HG03045 (cell line): ENCODE measurements around the gene PRM1.

Experiments used
- ATAC-seq: cut with Tn5 transposase; IDR thresholded peaks from one replicate; pipeline ENCODE4 v1.9.1; 2021; ENCODE audit warnings: mild to moderate bottlenecking, moderate library complexity; ENCODE audit not compliant: unreplicated experiment

The PRM1 gene

DNA sequence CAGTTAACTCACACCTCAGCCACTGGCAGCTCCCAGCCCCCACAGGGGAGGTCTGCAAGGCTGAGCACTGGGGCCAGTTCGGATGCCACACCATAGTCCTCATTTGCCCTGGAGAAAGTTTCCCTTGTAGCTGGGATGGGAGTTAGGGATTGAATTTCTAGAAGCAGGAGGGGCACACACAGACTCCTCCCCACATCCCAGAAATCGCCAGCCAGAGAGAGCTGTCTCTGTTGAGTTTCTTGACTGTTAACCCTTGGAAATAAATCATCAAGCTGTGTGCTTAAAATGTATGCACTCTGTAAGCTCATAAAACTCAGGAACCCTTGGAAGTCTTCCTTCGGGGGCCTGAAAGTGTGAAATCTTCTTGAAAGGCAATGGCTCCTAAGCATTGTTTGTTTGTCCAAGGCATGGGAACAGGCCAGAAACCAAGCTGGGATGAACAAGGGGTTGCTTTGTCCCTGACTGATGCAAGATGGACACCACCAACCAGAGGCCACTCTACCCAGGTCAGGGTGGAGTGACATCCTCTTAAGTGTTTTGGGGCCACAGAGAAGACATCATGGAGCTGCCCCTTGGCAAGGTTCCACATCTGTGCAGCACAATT lies 7.3 kb downstream of the PRM1 start:
- no peak for ATAC-seq

DNA sequence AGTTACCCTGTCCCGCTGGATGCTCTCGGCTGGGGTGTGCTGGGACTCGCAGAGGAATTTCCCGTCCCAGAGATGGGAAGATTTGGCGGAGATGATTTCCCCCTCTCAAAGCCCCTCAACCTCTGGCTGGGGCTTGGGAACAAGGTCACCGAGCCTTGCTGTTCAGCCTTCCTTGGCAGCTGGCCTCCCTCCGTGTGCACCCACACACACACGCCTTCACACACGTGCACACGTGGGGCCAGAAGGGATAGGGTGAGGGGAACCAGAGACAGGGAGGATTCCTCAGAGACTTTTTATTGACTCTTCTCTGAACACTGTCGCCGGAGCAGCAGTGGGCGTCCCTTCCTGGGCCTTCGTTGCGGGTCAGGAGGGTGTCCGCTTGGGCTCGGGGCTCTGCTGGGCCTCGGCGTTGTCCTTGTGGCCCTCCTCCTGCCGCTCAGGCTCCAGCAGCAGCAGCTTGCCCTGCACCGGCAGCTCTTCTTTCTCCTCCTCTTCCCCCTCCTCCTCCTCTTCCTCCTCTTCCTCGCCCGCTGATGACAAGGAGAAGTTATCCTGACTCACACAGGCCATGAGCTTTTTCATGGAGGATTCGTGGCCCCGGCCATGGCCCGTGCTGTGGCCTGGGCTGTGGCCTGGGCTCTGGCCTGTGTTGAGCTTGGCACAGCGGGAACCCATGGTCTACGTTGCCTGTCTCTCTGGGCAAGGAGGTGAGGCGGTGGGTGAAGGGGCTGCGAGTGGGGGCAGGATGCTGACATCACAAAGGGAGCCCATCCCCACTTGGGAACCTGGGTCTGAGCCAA lies 8.0 kb downstream of the PRM1 start, which contains the start of gene PRM3:
Gene PRM3, minus strand, starts transcription at position 709 of the 800 bp plus-strand sequence. Its CDS starts 34 bp downstream, at position 675.
- ATAC-seq = no peak

DNA sequence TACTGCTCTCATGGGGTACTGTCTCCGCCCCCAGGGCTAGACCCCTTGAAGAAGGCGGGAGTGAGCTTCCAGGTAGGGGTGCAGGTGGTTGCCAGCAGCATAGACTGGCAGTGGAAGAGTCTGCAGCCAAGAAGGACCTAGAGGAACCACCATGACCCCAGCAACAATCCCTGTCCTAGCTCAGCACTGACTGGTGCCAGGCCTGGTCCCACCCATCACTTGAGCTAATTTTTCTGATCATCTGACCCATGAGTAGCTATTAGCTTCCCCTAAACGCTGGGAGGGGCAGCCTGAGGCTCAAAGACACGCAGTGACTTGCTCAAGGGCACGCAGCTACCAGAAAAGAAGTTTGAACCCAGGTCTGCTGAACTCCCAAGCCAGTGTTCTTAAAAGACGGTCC lies 8.6 kb downstream of the PRM1 start:
- ATAC-seq = no peak

DNA sequence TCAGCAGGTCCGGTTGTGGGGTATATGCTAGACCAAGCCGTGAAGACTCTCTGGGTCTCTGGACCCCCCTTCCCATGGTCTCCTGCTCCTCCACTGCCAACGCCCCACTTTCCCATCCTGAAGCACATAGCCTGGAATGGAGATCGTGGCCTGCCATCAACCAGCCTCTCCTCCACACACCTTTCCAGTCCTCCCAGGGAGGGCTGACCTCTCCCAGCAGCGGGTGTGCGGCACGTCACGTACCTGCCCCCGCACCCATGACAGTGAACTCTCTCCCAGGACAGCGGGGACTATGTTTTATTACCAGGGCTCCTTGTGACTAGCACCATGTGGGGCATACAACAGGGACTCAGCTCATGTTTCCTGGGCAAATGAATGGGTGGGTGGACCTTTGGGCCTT lies 9.5 kb downstream of the PRM1 start:
- ATAC-seq = no peak

DNA sequence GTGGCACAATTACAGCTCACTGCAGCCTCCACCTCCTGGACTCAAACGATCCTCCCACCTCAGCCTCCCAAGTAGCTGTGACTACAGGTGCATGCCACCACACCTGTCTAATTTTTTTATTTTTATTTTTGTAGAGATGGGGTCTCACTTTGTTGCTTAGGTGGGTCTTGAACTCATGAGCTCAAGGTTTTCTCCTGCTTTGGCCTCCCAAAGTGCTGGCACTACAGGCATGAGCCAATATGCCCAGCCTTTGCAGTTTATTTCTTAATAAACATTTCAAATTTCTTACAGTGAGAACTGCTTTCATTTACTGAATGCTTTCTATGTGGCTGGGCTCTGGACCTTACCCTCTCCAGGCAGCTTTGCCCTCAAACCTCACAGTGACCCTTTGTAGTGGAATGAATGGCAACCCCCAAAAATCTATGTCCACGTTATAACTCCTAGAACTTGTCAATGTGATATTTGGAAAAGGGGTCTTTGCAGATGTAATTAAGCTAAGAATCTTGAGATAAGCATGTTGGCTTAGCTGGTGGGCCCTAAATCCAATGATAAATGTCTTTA lies 10.4 kb downstream of the PRM1 start:
- ATAC-seq = no peak

DNA sequence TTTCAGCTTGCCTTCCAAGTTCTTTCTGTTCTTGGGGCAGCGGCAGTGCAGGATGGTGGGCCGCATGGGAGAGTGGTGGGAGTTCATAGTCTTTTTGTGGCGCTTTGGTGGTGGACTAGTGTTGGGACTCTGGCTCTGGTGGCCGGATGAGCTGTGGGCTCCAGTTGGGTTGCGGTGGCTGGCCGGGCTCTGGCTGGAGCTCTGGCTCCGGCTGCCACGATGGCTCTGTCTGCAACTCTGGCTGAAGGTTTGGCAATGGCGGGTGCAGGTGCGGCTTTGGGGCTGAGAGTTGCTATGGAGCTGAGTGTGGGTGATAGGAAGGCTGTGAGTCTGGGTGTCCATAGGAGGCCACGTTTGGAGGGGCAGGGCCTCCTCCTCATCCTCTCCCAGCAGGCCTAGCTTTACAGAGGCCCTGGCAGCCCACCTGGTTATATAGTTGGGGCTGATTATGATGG lies 12.2 kb downstream of the PRM1 start, which contains the start of gene TNP2:
Gene TNP2, minus strand, starts transcription at position 405 of the 455 bp plus-strand sequence. Its CDS starts 63 bp downstream, at position 342.
- no peak for ATAC-seq

DNA sequence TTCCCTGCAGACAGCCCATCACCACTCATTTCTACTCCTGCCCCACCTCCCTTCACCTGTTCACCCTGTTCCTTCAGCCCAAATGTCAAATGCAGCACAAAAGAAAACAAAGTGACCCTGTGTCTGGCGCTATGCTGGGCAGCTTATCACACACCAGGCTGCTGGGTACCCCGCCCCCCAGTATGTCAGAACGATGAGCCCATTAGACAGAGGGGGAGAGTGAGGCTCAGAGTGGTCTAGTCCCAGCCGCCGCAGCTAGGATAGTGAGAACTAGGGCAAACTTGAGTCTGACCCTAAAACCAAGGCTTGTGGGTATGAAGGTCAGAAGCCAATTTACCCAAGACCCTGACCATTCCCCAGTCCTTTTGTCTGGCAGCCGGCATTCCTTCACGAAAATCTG lies 16.0 kb downstream of the PRM1 start:
- ATAC-seq = no peak

DNA sequence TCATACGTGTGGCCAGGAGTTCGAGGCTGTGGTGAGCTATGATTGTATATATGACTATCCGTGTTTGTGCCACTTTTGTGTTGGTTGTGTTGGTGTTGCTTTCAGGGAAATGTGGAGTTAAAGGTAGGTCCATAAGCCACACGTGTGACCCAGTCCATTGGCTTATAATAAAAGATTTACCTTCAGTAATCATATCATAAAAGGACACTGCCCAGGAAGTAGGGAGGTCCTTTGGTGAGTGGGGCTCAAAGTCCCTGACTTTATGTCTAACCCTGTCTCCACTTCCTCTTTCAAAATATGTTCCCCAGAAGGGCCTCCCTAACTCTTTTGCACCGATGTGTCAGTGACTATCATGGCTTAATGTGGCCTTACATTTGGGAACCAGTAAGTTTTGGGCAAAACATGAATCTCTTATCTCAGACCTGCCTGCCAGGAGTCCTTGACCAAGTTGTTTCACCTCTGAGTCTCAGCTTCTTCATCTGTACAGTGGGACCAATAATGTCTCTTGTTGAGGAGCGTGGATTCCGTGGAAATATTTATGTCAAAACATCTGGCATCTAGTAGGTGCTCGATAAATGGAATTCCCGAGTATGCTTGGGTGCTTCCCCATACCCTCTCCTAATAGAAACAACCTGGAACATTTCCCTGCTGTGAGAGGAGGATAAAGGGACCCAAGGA lies 16.8 kb downstream of the PRM1 start:
- no peak for ATAC-seq

DNA sequence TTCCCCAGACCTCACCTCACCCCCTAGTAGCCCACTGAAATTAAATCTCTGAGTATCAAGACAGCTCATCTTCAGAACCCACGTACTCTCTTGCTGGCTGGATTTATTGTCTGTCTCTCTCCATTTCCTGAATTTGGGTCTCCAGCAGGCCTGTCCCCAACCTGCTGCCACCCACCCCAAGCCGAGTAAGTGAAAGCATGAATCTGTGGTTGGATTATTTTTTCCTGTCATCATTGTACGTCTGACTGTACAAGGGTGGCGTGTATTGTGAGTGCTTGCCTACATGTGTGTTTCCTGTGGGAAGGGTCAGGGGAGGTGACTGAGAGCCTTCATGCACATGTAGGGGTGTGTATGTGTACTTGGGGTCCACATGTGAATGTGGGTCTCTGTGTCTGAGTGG lies 17.4 kb downstream of the PRM1 start:
- ATAC-seq = no peak

DNA sequence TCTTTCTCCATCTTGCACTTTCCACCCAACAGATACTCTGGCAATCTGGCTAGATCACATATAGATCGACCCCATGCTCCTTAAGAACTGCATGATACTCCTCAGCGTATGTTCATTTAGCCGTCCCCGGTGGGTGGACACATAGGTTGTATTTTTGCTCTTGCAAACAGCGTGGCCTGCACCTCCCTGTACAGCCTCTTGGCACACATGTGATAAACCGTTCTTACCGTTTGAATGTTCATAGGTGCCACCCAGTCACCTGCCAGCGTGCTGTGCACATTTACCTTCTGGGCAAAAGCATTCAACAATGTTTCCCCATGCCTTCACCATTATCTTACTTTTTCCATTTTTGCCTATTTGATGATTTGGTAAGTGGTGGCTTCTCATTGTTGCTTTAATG lies 18.2 kb downstream of the PRM1 start:
- no peak for ATAC-seq

DNA sequence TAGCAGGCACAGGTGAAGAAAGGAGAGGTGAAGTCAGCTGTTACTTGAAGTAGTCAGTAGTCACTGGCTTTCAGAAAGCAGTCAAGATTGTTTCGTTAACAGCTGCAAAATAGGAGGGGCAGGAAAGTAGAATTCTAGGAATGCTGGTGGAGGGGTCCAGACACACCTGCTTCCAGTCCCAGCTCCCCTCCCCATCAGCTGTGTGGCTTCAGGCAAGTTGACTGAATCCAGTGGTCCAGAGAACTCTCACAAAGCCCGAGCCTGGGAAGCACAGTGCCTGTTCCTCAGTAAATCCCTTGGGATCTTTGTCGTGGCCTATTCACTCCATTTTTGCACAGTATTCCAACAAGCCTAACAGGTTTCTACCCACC lies 20.5 kb downstream of the PRM1 start:
- no peak for ATAC-seq

DNA sequence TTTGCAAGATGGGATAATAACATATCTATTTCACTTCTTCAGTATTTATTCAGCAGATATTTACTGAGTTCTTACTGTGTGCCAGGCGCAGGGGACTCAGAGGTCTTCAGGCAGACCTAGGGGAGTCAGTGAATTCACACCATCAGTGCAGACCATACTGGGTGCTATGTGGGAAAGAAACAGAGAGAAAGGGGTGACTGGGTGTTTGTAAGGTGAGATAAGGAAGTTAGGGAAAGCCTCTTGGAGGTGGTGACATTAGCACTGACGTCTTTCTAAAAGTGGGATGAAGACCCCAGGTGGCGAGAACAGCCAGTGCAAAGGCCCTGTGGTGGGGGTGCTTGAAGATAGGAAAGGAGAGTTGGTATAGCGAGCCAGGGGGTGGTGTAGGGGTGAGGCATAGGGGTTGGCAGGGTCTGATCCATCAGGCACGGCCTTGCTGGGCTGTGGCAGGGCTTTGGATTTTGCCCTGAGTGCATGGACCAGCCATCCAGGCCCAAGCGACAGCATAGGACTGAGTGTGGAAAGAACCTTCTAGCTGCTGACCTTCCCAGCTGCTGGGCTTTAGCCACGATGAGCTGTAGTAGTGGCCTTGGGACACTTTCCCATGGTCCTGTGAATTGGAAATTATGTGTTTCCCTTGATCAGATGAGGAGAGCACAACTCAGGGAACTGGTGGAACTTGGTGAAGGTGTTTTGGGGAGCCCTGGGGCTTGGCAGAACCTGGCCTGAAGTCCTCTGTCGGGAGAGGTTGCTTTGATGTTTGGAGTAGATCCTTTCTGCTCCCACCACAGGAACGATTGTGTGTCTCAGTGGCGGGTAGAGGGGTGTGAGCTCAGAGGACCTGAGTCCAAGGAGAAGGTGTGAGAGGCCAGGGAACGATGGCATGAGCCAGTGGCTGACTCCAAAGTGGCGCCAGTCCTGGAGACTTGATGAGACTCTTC lies 21.2 kb downstream of the PRM1 start:
- ATAC-seq = no peak

DNA sequence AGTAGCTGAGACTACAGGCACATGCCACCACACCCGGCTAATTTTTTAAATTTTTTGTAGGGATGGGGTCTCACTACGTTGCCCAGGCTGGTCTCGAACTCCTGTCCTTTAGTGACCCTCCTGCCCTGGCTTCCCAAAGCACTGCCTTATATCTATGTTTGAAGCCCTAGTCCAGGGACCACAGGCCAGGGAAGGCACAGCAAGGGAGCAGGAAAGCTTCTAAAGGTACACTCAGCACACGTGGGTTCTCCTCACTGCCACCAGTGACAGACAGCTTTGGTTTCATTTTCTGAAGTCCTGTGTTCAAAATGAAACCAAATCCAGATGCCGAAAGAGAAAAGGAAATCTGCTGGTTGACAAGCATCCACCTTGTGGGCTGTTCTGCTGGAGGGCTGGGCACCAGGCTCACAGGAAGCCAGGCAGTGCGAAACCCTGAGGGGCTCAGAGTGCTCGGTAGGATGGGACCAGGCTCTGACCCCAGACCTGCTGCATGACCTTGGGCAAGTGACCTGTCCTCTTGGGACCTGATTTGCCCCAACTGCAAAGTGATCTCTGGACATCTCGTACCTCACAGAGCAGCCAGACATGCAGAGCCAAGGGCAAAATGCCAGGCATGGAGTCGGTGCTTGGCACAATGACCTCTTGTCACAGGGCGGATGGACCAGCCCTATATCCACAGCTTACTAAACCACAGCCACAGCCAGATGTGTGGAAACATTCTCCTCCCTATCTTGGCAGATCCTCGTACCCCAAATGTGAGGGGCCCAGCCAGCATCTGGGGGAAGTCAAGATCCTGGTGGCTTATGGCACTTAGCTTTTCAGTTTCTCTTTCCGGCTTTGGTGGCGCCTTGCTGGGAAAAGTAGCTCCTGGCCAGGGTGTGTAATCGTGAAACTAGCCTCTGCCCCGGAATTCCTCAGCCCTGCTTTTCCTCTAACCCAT lies 22.3 kb downstream of the PRM1 start:
- ATAC-seq = no peak

DNA sequence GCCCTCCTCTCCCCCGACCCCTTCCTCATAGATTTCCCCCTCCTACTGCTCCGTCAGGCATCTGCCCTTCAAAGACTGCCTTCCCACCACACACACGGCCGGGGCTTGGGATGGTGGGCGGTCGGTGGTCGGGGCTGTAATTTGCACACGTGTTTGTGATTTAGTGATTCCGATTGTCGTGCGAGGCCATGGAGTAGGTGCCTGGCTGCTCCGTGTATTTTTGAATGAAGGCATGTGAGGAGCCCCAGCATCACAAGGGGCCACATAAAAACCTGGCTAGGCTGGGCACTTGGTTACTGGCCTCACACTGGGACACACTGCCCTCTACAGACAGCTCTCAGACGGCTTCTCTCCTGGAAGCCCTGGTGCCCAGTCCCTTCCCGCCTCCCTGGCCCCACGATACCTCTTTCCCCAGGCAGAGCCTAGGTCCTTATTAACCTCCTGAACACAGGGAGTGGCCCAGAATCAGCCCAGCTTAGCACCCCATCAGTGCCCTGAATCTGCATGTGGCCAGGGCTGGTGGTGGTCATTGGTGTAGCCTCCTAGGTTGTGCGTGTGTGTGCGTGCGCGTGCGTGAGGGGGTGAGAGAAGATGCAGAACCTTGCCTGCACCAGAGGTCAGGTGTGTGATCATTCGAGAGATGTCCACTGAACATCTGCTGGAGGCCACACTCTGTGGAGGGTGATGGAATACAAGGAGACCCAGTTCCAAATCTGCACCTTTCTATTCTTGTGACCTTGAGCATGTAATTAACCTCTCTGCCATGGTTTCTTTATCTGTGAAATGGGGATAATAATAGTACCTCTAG lies 23.8 kb downstream of the PRM1 start:
- no peak for ATAC-seq

DNA sequence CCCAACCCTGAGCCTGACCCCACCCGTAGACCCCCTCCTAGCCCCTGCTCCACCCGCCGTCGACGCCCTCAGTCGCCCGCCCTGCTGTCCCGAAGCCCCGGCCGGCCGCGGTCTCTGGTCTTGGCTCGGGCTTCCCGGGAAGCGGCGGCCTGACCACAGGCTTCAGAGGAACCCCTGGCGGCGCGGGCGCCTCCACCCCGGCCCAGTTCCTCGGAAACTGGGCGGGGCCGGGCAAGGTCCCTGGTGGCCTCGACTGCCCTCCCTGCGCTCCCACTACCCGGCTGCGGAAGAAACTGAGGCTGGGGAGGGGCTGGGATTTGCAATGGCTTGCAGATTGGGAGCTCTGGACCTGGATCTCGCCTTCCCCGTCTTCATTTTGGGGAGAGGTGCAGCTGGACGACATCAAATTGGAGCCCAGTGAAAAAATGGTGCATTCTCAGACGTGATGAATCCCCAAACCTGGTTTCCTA lies 24.4 kb downstream of the PRM1 start:
- no peak for ATAC-seq

DNA sequence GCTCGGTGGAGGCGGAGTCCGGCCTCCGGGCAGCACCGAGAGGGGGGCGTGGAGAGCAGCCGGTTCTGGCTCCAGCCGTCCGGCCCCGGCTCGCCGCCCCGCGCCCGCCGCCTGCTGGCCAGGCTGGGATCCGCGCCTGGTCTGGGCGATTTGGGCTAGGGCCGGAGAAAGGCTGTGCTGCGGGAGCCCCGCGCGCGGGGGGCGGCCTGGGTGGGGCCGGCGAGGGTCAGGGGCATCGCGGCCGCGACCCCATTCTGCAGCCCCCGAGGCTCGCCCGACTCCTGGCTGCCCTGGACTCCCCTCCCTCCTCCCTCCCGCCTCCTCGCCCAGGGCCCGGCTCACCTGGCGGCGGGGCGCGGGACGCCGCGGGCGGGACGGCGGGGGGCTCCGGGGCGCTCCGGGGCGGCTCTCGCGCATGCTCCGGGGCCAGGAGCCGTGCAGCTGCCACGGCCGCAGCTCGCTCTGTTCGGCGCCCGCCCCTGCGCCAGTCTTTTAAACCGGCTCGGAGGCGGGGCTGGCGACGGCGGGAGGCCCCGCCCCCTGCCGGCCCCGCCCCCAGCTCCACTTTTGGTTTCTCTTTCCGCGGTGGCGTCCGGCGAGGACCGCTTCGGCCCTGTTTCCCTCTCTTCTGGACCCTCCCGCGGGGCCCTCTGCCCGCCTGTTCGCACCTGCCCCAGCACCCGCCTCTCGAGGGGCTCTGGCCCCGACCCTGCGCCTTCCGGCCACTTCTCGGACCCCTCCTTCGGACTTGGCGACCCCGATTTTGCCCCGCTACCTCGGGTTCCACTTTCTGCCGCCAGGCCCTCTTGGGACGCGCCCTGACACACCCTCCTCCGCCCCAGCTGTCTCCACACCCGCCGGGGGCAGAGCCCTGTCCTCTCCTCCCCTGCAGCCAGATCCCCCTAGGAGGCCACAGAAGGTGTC lies 25.1 kb downstream of the PRM1 start, which contains the start of gene SOCS1:
Gene SOCS1, minus strand, starts transcription at position 468 of the 924 bp plus-strand sequence. CDS start 726 bp downstream, outside the sequence.
- ATAC-seq = peak; percentile 56
